K562 (cell line): Measurements from ENCODE around the gene MRPS15. TPM values are rescaled to one million over a fixed set of nuclear protein-coding genes. Genes with fewer than 3 reads are reported as not detected.

ENCODE experiments used
- ARID4B ChIP-seq: sonication (generic); formaldehyde crosslinking; IDR thresholded peaks from 2 replicates; pipeline ENCODE4 v1.8.0; 2022; ENCODE audit warnings: mild to moderate bottlenecking, missing genetic modification reagents
- E2F3 ChIP-seq: fragments of 250-450 bp; sonication (Bioruptor Pico); IDR thresholded peaks from 2 replicates; pipeline ENCODE4 v1.4.0; 2020; ENCODE audit warnings: mild to moderate bottlenecking
- ETS1 ChIP-seq: conservative IDR thresholded peaks from 2 replicates; pipeline ENCODE4 v1.6.1; 2011; ENCODE audit warnings: low read depth, mild to moderate bottlenecking, low read length; ENCODE audit not compliant: control insufficient read depth
- ETV6 ChIP-seq, 3 experiments: fragments of 150-350 bp in 1 of 3; sonication (generic) in 1 of 3; formaldehyde crosslinking in 1 of 3; IDR thresholded peaks; 2 replicates each; pipeline versions ENCODE4 v1.6.1 to v1.8.0; 2014 to 2022; ENCODE audit warnings: borderline replicate concordance in 2 of 3, low read depth in 2 of 3, antibody characterized with exemption in 1 of 3, low read length in 1 of 3, mild to moderate bottlenecking in 1 of 3, missing genetic modification reagents in 1 of 3
- HNRNPL ChIP-seq: fragments of 200-400 bp; formaldehyde crosslinking; IDR thresholded peaks from 2 replicates; pipeline ENCODE4 v1.6.1; 2017; ENCODE audit warnings: low read depth, mild to moderate bottlenecking, low read length
- KLF10 ChIP-seq: fragments of 250-450 bp; sonication (Bioruptor Pico); IDR thresholded peaks from 2 replicates; pipeline ENCODE4 v1.6.1; 2021; ENCODE audit warnings: matching md5 sums
- PHTF2 ChIP-seq: fragments of 250-450 bp; sonication (Bioruptor Pico); IDR thresholded peaks from 2 replicates; pipeline ENCODE4 v1.5.0; 2021; ENCODE audit warnings: mild to moderate bottlenecking
- SAFB2 ChIP-seq: fragments of 200-400 bp; formaldehyde crosslinking; IDR thresholded peaks from 2 replicates; pipeline ENCODE4 v1.6.1; 2018; ENCODE audit warnings: borderline replicate concordance, low read length, low read depth, moderate library complexity; ENCODE audit not compliant: severe bottlenecking
- SIN3B ChIP-seq: fragments of 450-650 bp; IDR thresholded peaks from 2 replicates; pipeline ENCODE4 v1.6.1; 2017; ENCODE audit warnings: low read depth, mild to moderate bottlenecking, moderate library complexity
- ZC3H8 ChIP-seq: fragments of 450-650 bp; IDR thresholded peaks from 2 replicates; pipeline ENCODE4 v1.6.1; 2017
- ZFP1 ChIP-seq: fragments of 450-650 bp; formaldehyde crosslinking; IDR thresholded peaks from 2 replicates; pipeline ENCODE4 v1.4.0; 2020; ENCODE audit warnings: mild to moderate bottlenecking, mixed read lengths
- ZNF175 ChIP-seq: fragments of 200-800 bp; sonication (Bioruptor generic); IDR thresholded peaks from 2 replicates; pipeline ENCODE4 v1.6.1; 2016; ENCODE audit warnings: low read depth, mild to moderate bottlenecking, missing genetic modification characterization, missing compliant biosample characterization
- ZNF445 ChIP-seq: fragments of 250-450 bp; sonication (Bioruptor Pico); IDR thresholded peaks from 2 replicates; pipeline ENCODE4 v1.4.0; 2020; ENCODE audit warnings: low read depth, mild to moderate bottlenecking, moderate library complexity
- ZNF76 ChIP-seq: fragments of 250-450 bp; sonication (Bioruptor Pico); IDR thresholded peaks from 2 replicates; pipeline ENCODE4 v1.4.0; 2020; ENCODE audit warnings: mild to moderate bottlenecking, moderate library complexity, borderline replicate concordance
- polyA plus RNA-seq, 8 experiments: library from polyadenylated mRNA; depleted of rRNA in 4 of 8; stranded (reverse) in 5 of 8; unstranded in 3 of 8; fragments of >200 nt; fragmentation: Nextera tagmentation in 2 of 8; fragmentation: Illumina TruSeq in 1 of 8; extraction: Ambion mirVana in 2 of 8; extraction: Trizol in 1 of 8; gene quantifications; 2 replicates each; pipeline versions ENCODE4 v1.2.1 to v1.2.3, GENCODE V29; 2011 to 2014; ENCODE audit warnings: inconsistent platforms in 1 of 8, missing spikeins in 1 of 8
- total RNA-seq, 7 experiments: library from RNA; depleted of rRNA in 6 of 7; stranded (reverse); fragments of >200 nt in 6 of 7; fragmentation: Illumina TruSeq in 2 of 7; extraction: Trizol in 2 of 7; gene quantifications; 2 replicates each; pipeline versions ENCODE4 v1.2.1 to v1.2.3, GENCODE V29; 2011 to 2021; ENCODE audit warnings: low replicate concordance in 1 of 7
- TF ChIP-seq, protein P1 (sequence below): fragments of 250-450 bp; sonication (Bioruptor Pico); IDR thresholded peaks from 2 replicates; pipeline ENCODE4 v1.8.0; 2022; ENCODE audit warnings: moderate library complexity, mild to moderate bottlenecking, inconsistent platforms
- TF ChIP-seq, protein P2 (sequence below): fragments of 450-650 bp; formaldehyde crosslinking; conservative IDR thresholded peaks from 2 replicates; pipeline ENCODE4 v1.4.0; 2022; ENCODE audit warnings: mild to moderate bottlenecking, missing genetic modification characterization
- TF ChIP-seq, protein P3 (sequence below): fragments of 450-650 bp; formaldehyde crosslinking; IDR thresholded peaks from 2 replicates; pipeline ENCODE4 v1.4.0; 2022; ENCODE audit warnings: mild to moderate bottlenecking, moderate library complexity

MRPS15 gene
- total and polyA plus RNA-seq, 9 of the 15 experiments (the other 6 are each of a cell fraction or from before 2014, with no cell fraction given): 62.9 to 286 (median 149) TPM

DNA sequence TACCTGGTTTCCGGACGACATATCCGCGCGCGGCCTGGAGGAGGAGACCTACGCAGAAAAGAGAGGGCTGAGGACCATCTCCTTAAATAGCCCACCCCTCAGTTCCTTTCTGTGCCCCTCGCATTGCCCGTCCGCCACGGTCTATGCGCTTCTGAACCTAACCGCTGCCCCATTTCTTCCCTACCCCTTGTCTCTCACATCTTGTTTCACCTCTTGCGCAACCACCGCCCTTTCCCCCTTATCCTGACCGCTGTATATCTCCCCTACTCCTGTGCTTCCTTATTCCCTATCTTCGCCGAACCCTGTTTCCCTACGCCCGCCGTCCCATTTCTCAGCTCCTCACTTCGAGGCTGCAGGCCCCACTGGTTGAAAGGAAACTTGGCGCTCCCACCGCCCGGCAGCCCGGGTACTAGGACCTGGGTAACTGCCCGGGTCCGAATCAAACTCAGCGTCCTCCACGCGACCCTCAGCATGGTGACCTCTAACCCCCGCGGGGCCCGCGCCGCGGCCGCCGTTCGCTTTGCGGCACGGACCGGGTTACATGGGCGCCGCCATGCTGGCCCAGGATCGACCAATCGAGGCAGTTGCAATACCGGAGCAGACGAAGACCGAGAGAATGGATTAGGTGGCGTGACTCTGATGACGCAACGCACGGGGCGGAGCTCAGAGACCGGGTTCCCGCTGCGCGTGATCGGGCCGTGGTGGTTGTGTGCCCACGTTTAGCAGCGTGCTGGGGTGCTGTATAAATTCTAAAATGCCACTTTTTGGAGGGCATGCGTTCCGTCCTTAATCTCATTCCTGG lies at the start of gene MRPS15 (continued):
- TF ChIP-seq ARID4B (CRISPR knock-in tag) (peak; percentile 100), ZNF76 (CRISPR knock-in tag) (0 out of 2 replicates have a peak, but pooled peaks have one; percentile 17), ZNF175 (CRISPR knock-in tag) (no peak; the same call in 1 of the 2 replicates), PHTF2 (no peak), SIN3B (peak; percentile 99), ZC3H8 (no peak), ZFP1 (no peak), KLF10 (CRISPR knock-in tag) (no peak), ZNF445 (CRISPR knock-in tag) (no peak), ETV6 (IDR thresholded peaks at IDR 0.05; ENCODE audit: borderline replicate concordance in 1 of 2, low read depth in 2 of 2, low read length in 1 of 2) (no peak), ETV6 (CRISPR knock-in tag; IDR thresholded peaks at IDR 0.05; ENCODE audit: borderline replicate concordance) (peak; percentile 61; the same call in 1 of the 2 replicates), E2F3 (CRISPR knock-in tag) (peak; percentile 67), ETS1 (peak; percentile 99), SAFB2 (no peak), HNRNPL (peak; percentile 84; the same call in 1 of the 2 replicates)
- TF ChIP-seq, protein P1, sequence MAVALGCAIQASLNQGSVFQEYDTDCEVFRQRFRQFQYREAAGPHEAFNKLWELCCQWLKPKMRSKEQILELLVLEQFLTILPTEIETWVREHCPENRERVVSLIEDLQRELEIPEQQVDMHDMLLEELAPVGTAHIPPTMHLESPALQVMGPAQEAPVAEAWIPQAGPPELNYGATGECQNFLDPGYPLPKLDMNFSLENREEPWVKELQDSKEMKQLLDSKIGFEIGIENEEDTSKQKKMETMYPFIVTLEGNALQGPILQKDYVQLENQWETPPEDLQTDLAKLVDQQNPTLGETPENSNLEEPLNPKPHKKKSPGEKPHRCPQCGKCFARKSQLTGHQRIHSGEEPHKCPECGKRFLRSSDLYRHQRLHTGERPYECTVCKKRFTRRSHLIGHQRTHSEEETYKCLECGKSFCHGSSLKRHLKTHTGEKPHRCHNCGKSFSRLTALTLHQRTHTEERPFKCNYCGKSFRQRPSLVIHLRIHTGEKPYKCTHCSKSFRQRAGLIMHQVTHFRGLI (CRISPR knock-in tag): peak; percentile 53
- TF ChIP-seq, protein P2, sequence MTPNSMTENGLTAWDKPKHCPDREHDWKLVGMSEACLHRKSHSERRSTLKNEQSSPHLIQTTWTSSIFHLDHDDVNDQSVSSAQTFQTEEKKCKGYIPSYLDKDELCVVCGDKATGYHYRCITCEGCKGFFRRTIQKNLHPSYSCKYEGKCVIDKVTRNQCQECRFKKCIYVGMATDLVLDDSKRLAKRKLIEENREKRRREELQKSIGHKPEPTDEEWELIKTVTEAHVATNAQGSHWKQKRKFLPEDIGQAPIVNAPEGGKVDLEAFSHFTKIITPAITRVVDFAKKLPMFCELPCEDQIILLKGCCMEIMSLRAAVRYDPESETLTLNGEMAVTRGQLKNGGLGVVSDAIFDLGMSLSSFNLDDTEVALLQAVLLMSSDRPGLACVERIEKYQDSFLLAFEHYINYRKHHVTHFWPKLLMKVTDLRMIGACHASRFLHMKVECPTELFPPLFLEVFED: peak; percentile 96
- TF ChIP-seq, protein P3, sequence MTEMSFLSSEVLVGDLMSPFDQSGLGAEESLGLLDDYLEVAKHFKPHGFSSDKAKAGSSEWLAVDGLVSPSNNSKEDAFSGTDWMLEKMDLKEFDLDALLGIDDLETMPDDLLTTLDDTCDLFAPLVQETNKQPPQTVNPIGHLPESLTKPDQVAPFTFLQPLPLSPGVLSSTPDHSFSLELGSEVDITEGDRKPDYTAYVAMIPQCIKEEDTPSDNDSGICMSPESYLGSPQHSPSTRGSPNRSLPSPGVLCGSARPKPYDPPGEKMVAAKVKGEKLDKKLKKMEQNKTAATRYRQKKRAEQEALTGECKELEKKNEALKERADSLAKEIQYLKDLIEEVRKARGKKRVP (CRISPR knock-in tag): peak; percentile 93
